Measurements from ENCODE around the gene SH3TC1.

Gene SH3TC1

DNA sequence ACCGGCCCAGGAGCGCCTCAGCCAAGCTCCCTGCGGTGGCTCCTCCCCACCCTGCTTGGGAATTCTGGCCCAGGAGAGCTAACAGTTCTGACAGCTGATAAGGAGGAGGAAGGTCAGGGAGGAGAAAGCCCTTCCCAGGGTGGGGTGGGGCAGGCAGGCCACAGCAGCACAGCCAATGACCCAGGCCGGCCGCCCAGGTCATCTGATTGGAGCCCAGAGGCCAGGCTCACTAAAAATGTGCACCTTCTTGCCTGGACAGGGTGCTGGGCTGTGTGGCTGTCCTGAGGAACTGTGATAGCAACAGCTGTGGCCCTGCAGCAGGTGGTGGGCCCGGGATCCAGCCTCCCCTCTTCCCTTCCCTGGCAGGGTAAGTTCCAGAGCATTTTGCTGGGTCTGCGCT, 17.2 kb upstream of the SH3TC1 start:
- no peak for DNase-seq (ENCODE audit: low read depth)

DNA sequence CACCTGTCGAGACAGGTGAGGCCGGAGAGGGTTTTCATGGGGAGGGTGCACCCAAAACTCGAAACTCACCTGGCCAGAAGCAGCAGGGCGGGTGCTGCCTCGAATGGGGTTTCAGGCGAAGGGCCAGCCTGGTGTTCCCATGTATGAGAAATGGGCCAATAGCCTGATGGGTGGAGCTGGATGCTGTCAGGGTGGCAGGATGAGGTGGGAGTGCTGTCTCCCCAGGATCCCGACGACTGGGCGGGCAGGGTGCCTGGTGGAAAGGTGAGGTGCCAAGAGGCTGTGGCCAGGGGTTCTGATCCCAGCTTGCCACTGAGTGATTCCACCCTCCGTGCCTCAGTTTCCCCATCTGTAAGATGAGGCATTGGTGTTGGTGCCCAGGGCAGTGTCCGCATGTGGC, 16.8 kb upstream of the SH3TC1 start:
- no peak for DNase-seq (ENCODE audit: low read depth)

- DNase-seq (ENCODE audit: low read depth): peak; percentile 27
Observed at GRCh38 chr4:8182858-8183725, 16.0 kb upstream of the SH3TC1 start.

GRCh38 chr4:8184061-8184460, 15.0 kb upstream of the SH3TC1 start:
- DNase-seq (ENCODE audit: low read depth): no peak

DNA sequence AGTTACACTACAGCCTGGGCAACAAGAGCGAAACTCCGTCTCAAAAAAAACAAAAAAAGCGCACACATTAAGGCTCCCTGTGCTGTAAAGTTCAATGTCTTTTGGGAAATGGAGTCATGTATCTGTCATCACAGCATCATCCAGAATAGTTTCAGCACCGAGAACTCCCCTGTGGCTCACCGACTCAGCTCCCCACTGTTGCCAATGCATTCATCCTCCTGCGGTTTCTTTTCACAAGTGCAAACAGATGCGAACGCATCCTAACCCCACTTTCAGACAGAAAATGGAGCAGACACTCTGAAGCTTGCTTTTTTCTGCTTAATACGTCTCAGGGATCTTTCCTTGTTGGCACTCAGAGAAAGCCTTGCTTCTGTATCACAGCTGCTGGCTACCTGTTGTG, 13.8 kb upstream of the SH3TC1 start:
- DNase-seq (ENCODE audit: low read depth): peak; percentile 83

- DNase-seq (ENCODE audit: low read depth): no peak
Observed at GRCh38 chr4:8185930-8186329, 13.2 kb upstream of the SH3TC1 start.

DNA sequence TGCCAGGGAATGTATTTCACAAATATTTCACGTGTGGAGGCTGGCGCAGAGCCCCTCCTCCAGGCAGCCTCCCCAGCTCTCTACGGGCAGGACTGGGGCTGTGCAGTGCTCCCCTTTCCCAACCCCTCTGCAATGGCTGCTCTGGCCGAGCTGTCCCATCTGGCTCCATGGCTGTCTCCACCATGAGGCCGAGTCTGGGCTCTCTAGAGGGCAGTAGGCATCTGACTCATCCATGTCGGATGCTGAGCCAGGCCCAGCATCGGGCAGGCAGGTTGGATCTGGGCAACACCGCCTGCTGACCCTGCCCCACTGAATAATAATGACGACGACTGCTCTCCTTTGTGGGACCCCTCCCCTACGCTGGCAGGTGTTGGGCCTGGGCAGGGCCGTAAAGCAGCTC, 11.0 kb upstream of the SH3TC1 start:
- DNase-seq (ENCODE audit: low read depth): no peak

GRCh38 chr4:8188743-8189550, 10.1 kb upstream of the SH3TC1 start:
- no peak for DNase-seq (ENCODE audit: low read depth)

GRCh38 chr4:8189551-8190466, 9.3 kb upstream of the SH3TC1 start:
- no peak for DNase-seq (ENCODE audit: low read depth)

DNA sequence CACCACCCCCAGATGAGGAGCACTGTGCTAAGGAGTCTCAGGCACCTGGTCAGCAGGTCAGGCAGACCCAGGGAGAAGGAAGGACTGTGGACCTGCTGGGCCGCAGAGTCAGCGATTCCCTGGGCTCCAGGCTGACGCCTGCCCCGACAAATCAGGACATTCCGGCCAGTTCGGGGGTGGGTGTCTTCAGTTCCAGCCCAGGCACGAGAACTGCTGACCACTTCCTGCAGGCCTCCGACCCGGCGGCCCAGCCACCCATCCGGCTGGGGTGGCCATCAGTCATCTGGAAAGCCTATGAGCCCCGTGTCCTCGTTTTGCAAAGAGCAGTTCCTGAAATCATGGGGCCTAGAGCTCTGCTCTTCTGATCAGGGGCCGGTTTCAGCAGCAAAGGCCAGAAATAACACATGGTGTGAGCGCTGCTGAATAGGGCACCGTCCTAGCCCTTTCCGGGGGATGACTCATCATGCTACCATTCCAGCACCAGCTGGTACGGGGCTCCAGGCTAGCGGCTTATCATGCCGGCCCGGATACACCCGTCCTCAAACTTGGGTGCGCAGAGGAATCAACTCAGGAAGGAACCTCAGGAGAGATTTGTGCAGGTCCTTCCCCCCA, 7.8 kb upstream of the SH3TC1 start:
- no peak for DNase-seq (ENCODE audit: low read depth)

DNA sequence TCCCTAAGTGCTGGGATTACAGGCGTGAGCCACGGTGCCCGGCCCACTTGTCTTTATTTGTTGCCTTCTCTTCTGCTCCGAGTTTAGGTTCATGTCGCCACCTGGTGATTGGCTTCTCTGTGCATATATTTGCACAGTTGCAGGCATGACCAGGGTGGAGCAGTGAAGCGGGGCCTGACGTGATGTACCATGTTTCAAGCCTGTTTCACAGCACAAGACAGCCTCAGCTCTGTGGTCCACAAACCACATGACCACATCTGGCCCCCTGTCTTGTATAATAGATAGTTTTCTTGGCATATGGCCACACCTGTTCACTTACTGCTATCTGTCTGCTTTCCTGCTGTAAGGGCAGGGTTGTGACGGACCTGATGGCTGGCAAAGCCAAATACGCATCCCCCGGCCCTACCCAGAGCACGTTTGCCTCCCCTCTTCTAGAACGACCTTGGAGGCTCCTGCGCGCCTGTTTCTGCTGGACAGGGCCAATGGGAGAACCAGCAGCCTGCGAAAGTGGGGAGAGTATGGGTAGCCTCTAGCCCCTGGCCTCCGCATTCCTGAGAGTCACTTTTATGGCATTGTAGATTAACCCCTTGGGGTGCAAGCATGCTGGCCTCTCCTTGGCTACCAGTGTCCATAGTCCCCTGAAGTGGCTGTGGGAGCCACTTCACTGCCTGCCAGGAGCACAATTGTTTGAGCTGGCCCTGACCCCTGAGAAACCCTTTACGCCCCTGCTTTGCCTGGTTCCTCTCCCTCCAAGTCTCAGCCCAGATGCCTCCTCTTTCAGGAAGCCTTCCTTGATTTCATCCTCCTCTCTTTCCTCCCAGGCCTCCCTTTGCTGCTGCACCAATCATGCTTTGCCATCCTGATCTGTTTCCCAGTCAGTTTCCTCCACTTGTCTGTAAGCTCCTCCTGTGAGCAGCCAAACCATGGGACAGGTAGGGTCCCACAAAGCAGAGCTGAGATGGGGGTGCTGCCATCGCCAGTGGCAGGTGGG, 6.0 kb upstream of the SH3TC1 start:
- no peak for DNase-seq (ENCODE audit: low read depth)

DNA sequence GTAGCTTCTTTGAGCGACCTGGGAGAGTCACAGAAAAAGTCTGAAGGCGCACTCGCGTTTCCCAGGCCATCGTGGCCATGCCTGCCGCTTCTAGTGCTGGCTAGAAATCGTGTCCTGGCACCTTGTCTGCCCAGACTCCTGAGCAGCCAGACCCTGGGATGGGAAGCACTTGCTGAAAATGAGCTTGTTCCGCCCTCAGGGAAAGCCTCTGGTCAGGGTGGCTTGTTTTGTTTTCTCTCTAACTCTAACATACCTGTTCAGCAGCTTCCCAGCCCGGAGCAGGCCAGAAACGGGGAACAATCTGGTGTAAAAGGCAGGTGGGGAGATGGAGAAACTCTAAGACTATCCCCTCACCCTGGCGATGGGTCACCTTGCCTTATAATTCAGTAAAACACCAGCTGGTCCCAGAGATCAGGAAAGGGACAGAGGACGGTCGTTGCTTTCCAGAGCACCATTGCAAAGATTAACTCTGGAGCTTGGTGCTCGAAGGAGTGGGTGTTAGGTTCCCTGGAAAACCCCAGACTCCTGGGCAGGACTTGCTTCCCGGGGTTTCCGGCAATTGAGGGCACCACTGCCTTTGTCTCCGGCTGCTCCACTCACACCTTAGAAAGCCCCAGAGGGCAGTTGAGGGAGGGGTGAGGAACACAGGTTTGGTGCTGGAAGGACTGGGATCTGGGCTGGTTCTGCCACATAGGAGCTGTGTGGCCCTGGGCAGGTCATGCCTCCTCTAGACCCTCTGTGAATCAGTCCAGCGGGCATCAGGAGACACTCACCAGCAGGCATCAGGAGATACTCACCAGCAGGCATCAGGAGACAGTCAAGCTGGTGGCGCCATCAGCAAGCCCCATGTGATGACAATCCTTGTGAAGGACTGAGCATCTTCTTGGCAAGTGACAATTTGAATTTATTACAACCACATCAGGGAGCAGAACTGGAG, 4.5 kb upstream of the SH3TC1 start:
- no peak for DNase-seq (ENCODE audit: low read depth)

- no peak for DNase-seq (ENCODE audit: low read depth)
Observed at GRCh38 chr4:8195431-8195830, 3.7 kb upstream of the SH3TC1 start.

GRCh38 chr4:8195841-8196458, 3.1 kb upstream of the SH3TC1 start:
- DNase-seq (ENCODE audit: low read depth): no peak

GRCh38 chr4:8197521-8197920, 1.6 kb upstream of the SH3TC1 start:
- no peak for DNase-seq (ENCODE audit: low read depth)

GRCh38 chr4:8198206-8198905, 734 bp upstream of the SH3TC1 start:
- DNase-seq (ENCODE audit: low read depth): no peak

- no peak for DNase-seq (ENCODE audit: low read depth)
Observed at GRCh38 chr4:8199594-8200301, 658 bp downstream of the SH3TC1 start.

All from GM04503 (cell line).